Measurements from ENCODE around the gene ABCC9. TPM values are rescaled to one million over a fixed set of nuclear protein-coding genes. Genes with fewer than 3 reads are reported as not detected.

Gene ABCC9
- total and polyA plus RNA-seq, 9 donors, result 4.9 to 54.8 (median 19.0) TPM

- 8 to 16% (median 14%) methylated on average over 8 of the region's 8 CpGs for WGBS, 3 donors
- H3K4me1 ChIP-seq (ENCODE audit: insufficient read depth), result peaks cover 20% of the 10 kb centered on the region
- H3K27me3 ChIP-seq, result no peaks in the 10 kb centered on the region
- peak overlapping the region in 1 of 2 donors; percentile 20 for H3K27ac ChIP-seq
- H3K36me3 ChIP-seq, result no peaks in the 10 kb centered on the region
- DNase-seq, result peak; percentile 31 to 58 (median 46)
- H3K9me3 ChIP-seq, result no peaks in the 10 kb centered on the region
- H3K4me3 ChIP-seq, result no peak overlapping the region
- TF ChIP-seq EP300 (IDR thresholded peaks at IDR 0.05) (no peak), POLR2A (IDR thresholded peaks at IDR 0.05) (no peak), CTCF (IDR thresholded peaks at IDR 0.05) (no peak)
- intact Hi-C loops (cut with DNase I), result no loop called here
These were observed 112.4 kb downstream of the ABCC9 start for GRCh38 chr12:21828779-21829178.

DNA sequence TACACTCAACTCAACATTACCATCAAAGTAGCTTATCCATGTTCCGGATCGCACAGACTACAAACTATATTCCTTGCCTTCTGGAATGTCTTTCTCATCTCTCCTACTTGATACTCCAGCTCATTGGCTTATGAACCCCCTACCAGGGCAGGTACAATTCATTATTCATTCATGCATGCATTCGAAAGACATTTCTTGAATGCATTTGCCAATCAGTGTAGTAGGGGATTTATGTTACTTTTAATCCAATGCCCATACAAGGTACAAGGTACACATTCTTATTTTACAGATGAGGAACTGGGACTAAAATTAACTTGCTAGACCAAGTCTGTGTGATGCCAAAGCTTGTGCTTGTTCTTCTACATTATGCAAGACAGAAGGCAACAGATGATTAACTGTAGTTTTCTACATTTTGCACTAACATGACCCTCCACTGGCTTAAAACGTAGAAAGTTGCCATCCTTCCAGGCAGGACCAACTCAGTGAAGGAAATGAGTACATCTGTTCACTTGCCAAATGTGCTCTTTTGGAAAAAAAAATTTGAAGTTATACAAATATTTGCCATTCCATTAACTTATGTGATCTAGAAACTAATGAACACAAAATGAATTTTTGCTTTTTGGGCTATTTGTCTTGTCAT lies 113.0 kb downstream of the ABCC9 start:
- no peaks in the 10 kb centered on the region for H3K9me3 ChIP-seq
- peaks cover 25% of the 10 kb centered on the region for H3K4me1 ChIP-seq (ENCODE audit: insufficient read depth)
- H3K36me3 ChIP-seq, result no peaks in the 10 kb centered on the region
- 67 to 73% (median 72%) methylated on average over 4 of the region's 4 CpGs for WGBS, 3 donors
- TF ChIP-seq POLR2A (IDR thresholded peaks at IDR 0.05) (no peak), EP300 (IDR thresholded peaks at IDR 0.05) (no peak), CTCF (IDR thresholded peaks at IDR 0.05) (no peak)
- H3K27me3 ChIP-seq, result no peaks in the 10 kb centered on the region
- H3K4me3 ChIP-seq, result no peak overlapping the region
- DNase-seq, result no peak
- peak overlapping the region in 1 of 2 donors; percentile 20 for H3K27ac ChIP-seq
- intact Hi-C loops (cut with DNase I), result no loop called here

GRCh38 chr12:21827083-21827482 lies 114.1 kb downstream of the ABCC9 start:
- no peak for DNase-seq
- WGBS, 3 donors, result 13 to 18% (median 16%) methylated on average over 3 of the region's 3 CpGs
- TF ChIP-seq EP300 (IDR thresholded peaks at IDR 0.05) (no peak), POLR2A (IDR thresholded peaks at IDR 0.05) (no peak), CTCF (IDR thresholded peaks at IDR 0.05) (no peak)
- Histone ChIP-seq H3K27me3 (no peaks in the 10 kb centered on the region), H3K4me1 (ENCODE audit: insufficient read depth) (peaks cover 24% of the 10 kb centered on the region), H3K9me3 (no peaks in the 10 kb centered on the region), H3K4me3 (no peak overlapping the region), H3K27ac (peak overlapping the region in 1 of 2 donors; percentile 30), H3K36me3 (no peaks in the 10 kb centered on the region)
- intact Hi-C loops (cut with DNase I), result no loop called here

DNA sequence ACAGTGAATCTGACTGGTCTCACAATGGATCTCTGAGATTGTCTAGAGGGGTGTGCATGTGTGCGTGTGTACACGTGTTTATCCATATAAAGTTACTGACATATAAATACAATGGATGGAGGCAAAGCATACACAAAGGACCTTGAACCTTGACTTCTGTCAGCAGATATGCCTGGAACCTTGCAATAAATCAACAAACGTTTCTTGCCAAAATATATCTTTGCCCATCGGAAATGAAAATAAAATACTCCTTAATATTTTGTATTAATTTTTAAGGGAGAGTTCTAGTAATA lies 114.7 kb downstream of the ABCC9 start:
- Histone ChIP-seq H3K9me3 (no peaks in the 10 kb centered on the region), H3K36me3 (no peaks in the 10 kb centered on the region), H3K4me1 (ENCODE audit: insufficient read depth) (peaks cover 21% of the 10 kb centered on the region), H3K27me3 (no peaks in the 10 kb centered on the region), H3K27ac (peak overlapping the region in 1 of 2 donors; percentile 30), H3K4me3 (no peak overlapping the region)
- DNase-seq, result no peak
- intact Hi-C loops (cut with DNase I), result no loop called here
- TF ChIP-seq EP300 (IDR thresholded peaks at IDR 0.05), result no peak
- no peak for TF ChIP-seq POLR2A (IDR thresholded peaks at IDR 0.05)
- no peak for TF ChIP-seq CTCF (IDR thresholded peaks at IDR 0.05)
- 9 to 21% (median 17%) methylated on average over 4 of the region's 4 CpGs for WGBS, 3 donors

Measured in ovary (tissue), 9 donors.